HG02623 (cell line): ENCODE measurements around the gene UPP1.
"Not testable (repeated sequence)": the region's sequence is repeated elsewhere in the genome, so short reads cannot be mapped to it uniquely, and the experiment has no call there.

Experiments
- ATAC-seq: cut with Tn5 transposase; IDR thresholded peaks from one replicate; pipeline ENCODE4 v1.9.1; 2021; ENCODE audit warnings: moderate library complexity; ENCODE audit not compliant: unreplicated experiment

Gene UPP1

DNA sequence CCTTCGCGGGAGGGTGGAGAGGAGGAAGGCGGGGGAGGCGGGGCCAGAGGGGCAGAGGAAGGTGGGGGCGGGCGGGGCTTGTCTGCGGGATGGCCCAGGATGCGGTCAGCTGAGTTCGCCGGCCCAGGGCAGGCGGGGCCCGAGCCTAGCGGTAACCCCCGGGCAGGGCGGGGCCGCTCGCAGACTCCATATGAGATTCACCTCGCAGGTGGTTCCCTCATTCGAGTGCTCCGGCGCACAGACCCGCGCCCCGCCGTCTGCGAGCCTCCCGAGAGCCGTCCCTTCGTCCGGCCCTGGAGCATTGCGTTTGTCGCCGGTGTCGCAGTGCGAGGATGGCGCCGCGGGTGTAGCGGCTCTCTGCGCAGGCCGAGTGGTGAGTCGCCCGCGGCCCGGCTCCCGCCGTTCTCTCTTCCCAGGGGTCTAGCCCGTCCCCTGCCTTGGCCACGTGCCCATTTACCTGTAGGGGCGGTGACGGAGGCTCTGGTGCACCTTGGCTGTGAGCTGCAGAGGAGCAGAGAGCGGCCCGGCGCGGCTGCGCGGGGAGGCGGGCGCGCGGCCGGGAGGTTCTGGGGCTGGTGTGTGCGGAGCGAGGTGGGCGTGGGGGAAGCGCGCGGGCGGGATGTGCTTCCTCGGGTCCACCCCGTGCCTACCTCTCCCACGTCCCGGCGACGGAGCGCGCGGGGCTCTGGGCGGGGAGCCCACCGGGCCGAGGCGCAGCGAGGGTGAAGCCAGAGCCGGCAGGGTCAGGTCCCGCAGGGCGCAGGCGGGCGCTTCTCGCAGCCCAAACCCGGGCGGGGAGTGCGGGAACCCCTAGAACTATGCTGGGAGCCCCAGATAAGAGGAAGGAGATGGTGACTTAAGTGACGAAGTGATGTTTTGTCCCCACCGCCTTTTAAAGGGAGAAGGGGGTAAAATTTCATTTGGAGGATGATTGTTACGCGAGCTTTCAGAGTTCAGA, at the start of gene UPP1:
Gene UPP1 (plus strand): TSS at position 220 of the 958 bp plus-strand sequence. CDS start 5,519 bp downstream, outside the sequence.
- peak; percentile 46 for ATAC-seq

DNA sequence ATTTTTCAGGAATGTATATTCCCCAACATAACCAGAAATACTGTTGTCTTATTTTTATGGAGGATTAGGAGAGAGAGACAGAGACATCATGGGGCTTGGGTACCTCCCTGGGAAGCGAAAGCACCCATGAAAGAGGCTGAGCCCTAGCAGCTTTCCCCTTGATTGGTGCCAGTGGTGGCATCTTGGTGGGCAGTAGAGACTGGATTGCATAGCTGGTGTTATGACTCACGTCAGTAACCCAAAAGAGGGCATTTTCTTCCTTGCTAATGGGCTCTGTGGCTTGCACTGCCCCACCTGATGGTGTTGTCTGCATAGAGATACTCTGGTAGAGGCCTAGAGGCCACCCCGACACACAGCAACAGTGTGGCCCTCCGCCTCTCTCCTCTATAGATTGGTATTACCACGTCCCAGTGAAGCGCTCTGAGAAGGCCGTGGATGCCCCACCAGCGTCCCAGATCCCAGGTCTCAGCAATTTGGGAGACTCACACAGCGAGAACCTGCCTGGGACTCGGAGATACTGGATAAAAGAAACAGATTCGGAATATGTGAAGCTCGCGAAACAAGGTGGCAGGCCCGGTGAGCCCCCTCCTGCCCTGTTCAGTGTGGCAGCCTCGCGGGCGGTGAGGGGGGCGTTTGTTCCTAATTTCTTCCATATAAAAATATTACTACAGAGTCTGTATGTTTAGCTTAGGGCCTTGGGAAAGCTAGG, 48.0 kb upstream of the UPP1 start:
- no peak for ATAC-seq

DNA sequence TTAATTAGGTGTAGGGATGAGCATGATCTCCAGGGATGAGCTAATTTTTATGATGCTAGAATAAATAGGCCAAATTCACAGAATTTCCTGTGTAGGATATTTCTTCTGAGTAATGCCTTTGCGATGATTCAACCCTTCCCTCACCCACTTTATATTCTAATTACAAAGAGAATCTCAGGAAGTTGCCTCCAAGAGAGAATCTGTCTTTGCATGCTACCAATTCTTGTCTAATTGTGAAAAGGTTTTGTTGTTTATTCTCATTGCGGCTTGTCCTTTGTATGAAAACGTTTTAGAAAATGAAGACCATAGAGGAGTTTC, 47.5 kb upstream of the UPP1 start:
- no peak for ATAC-seq

DNA sequence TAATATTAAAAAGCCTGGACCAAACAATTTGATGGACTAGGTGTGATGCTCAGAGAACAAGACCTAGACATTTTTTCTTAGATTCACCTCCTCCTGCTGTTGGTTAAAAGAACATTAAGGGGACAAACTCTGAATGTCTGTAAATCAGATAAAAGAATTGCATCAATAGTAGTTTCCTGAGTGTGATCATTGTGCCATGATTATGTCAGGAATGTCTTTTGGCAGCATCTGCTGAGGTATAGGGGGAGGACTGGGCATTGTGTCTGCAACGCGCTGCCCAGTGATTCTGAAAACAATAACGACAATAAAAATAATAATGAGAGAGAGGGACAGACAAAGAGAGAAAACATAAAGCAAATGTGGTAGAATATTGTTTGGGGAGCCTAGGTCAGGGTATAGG, 46.8 kb upstream of the UPP1 start:
- no peak for ATAC-seq

DNA sequence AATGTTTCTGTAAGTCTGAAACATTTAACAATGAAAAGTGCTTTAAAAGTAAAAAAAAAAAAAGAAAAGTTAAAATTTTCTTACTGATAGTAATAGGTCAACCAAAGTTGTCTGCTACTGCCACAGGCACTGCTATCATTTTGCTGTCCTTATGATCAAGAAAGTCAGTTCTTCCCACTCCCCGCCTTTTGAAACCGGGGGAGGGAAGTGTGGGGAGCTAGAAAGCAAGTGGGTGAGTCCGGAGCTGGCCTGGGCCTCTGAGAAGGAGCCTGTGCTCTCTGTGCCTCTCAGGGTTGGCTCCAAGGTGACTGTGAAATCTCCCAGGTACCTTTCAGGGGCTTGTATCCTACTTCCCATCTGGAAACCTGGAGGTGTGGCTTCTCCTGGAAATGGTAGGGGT, 46.4 kb upstream of the UPP1 start:
- ATAC-seq = no peak

DNA sequence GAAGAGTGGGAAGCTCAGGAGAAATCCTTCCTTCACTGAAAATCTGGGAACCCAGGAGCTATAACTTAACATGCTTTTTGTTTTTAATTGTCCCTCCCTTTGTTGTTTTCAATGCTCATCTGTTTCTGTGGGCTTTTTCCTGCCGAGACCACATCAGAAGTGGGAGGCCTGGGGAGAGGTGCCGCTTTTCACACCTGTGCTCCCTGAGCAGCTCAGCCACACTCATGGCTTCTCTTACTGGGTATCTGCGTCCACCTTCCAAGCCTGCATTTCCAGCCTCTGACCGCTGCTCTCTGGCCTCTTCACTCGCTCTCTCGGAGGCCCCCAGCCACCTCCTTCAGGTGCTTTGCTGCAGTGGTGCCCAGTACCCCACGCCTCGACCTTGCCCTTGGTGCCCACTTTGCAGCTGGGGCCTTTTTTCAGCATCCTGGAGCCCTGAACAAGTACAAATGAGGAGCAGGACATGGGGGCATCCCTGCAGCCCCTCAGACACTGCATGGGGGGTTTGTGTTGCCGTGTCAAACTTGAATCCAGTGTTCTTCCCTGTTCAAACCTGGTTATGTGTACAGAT, 43.8 kb upstream of the UPP1 start:
- no peak for ATAC-seq

DNA sequence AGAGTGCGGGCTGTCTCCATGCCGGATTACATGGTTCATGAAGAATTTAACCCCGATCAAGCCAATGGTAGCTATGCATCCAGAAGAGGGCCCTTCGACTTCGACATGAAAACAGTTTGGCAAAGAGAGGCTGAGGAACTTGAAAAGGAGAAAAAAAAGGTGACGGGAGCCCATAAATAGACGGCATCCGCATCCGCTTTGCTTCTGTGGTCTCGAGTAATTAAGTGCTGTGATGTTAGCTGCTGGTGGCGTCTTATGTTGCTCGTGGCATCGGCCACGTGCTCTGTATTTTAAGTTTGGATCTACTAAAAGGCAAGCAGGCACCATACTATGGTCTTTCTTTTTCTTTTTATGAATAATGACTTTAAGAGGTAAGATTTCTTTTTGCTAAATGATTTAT, 42.6 kb upstream of the UPP1 start:
- ATAC-seq = no peak

DNA sequence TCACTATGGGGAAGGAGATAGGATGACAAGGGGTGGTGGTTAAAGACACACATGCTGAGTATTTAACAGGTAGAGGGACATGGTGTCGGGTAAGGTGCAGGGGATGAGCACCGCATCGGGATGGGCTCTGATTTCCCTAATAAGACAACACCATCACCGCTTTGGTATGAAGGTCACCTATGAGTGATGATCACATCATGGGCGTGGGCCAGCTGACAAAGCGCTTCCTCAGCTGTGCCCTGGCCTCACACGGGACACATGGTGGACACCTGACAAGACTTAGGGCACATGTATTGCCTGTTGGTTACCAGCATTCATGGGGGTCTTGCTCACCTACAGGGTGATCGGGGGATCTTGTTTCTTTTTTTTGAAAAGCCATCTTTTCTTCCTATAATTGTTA, 41.0 kb upstream of the UPP1 start:
- no peak for ATAC-seq

DNA sequence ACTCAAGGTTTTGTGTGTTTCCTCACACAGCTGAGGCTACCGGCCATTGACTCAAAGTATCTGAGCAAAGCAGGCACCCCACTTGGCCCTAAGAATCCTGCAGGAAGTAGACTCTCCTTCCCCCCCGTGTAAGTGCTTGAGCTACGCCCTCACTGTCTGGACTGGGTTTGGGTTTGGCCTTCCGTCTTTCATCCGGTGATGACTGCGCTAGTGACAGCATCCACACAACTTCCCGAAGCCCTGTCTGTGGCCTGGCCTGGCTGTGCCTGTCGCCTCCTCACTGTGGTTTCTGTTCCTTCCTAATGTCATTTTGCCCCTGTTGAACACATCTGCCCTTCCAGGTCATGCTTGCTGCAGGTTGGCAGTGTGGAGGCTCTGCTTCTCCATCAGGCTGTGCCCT, 39.2 kb upstream of the UPP1 start:
- no peak for ATAC-seq

DNA sequence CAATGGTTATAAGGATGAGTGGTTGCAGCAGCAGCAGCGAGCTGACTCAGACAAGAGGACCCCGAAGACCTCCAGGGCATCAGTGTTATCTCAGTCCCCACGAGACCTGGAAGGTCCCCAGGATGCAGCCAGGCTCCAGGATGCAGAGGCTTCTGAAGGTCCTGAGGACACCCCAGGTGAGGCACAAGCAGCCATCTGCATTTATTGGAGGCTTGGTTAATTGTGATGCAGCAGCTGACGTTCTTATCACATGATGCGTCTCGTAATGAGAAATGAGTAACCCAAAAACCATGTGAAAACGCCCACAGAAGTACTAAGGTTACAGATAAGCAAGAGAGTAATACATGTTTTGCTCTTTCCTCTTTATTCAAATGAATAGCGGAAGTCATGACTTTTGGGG, 36.3 kb upstream of the UPP1 start:
- ATAC-seq = no peak

DNA sequence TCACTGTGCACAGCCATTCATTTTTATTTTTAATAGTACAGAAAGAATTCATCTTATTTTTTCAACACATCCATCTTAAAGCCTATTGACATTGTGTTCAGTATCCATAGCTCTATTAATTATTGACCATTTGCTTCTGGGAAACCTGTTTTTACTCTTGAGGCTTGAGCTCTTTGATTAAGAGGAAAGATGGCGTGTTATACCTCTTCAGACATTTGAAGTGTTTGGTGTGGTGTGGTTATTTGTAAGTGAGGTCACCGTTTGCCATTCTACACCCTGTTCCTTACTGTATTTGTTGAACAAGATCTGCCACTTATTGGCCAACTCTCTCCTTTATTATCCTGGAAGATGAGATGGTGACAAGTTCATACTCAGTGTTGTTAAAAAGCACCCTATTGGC, 35.3 kb upstream of the UPP1 start:
- no peak for ATAC-seq

DNA sequence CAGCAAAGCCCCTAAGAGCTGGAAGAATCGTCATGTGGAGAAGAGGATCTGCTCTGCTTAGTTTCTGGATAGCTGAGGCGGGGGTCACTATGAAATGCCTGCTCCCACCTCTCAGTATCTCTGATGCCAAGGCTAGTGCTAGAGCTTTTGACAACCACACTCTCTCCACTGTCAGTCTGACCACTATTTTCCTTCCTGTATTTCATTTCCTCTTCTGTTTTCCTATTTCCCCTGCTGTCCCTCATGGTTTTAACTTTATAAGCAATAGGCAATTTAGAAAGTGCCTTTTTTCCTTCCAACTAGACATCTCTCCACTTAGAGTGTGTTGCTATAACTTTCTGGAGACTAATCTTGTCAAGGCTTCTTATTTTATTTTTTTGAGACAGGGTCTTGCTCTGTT, 30.1 kb upstream of the UPP1 start:
- no peak for ATAC-seq

DNA sequence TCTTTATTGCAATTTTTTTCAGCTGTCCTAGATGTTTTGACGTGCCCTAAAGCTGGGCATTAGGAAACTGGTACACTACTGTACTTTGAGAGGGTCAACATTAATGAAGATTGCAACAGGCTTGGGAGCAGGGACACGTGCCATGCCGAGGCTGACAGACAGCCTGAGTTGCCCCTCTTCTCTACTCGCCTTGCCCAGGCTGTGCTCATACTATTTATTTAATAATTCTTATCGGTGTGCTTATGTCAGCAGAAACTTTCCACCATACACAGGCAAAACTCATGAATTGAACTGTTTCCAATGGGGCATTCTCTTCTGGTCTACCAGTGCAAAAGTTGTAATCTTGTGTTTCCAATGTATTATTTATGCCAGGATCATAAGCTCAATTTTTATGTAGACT, 29.4 kb upstream of the UPP1 start:
- no peak for ATAC-seq

DNA sequence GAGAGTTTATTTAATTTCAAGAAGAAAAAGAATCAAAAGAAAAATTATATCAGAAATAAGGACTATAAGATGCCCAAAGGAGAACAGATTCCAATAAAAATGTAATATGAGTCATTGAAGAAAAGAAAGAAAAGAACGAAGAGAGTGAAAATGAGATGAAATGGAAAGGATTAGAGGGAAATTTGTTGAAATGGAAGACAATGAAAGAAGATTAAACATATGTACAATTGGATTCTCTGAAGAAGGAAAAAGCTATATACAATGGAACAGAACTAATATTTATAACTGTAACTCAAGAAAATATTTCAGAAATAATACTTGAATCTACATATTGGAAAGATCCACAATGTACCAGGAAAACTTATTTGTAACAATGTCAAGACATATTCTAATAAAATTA, 25.1 kb upstream of the UPP1 start:
- ATAC-seq = no peak

DNA sequence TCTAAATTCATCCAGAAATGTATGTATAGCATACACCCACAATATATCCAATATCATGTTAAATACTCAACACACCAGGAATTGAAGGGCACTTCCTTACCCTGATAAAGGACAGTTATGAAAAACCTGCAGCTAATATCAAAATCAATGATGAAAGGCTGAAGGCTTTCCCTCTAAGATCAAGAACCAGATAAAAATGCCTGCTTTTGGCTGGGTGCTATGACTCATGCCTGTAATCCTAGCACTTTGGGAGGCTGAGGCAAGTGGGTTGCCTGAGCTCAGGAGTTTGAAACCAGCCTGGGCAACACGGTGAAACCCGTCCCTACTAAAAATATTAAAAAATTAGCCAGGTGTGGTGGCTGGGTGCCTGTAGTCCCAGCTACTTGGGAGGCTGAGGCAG, 21.6 kb upstream of the UPP1 start:
- ATAC-seq = no peak

DNA sequence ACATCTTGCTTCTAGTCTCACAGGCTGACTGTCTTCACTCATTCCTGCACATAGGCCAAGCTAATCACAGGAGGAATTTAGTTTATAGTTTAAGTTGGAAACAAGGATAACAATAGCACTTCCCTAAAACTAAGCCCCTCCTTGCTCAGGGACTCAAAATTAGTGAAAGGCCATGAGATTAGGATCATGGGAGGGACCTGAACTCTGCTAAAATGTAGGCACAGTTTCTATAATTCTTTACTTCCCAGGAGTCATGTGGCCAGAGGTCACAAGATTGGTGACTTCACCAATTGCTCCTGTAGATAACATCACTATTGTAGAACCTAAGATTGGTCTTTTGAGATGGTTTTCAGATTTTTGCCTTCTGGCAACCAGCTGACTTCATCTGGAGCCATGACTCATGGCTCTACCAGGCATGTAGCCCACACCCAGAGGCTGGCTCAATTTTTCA, 14.8 kb upstream of the UPP1 start:
- no peak for ATAC-seq

DNA sequence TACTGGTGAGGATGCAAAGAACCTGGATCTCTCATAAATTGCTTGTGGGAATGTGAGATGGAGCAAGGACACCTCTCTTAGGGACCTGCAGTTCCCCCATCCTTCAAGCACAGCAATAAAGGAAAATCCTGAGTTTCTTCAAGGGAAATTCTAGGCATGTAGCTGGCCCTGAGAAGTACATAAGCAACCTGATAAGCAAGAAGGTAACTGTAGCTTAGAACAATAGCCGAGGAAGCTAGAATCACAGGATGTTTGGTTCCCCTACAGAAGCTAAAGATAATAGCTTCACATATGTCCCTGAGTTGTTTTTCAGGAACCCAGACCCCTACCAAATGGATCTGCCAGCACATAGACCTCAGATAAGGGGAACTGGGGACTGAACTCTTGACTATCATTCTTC, 11.6 kb upstream of the UPP1 start:
- no peak for ATAC-seq

DNA sequence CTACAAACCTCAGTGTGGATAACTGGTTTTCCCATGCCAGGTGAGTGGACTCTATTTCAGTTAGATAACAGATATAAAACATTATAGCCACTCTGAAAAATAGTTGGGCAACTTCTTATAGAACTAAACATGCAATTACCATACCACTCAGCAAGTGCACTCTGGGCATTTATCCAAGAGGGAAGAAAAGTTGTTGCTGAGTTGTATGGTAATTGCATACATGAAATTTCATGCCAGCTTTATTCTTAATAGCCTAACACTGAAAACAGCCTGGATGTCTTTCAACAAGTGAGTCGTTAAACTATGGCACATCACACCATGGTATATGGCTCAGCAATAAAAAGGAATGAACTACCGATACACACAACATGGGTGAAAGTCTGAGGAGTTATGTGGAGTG, 10.6 kb upstream of the UPP1 start:
- ATAC-seq = no peak

DNA sequence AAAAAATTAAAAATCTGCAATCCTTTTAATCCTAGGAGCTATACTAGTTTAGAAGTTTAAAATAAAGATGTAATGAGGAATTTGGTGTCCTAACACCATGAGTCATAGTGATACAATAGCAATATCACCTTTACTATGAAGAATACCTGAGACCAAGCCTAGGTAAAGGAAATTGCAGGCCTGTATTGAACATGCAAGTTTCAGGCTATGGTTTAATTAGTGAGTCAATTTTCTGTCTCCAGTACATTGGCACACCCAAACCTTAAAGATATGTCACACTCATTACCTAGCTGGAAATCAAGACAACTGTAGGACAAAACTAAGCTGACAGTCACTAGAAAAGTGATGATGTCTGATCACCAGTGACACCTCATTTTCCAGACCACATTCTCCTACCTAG, 6.7 kb upstream of the UPP1 start:
- ATAC-seq = not testable (repeated sequence)

DNA sequence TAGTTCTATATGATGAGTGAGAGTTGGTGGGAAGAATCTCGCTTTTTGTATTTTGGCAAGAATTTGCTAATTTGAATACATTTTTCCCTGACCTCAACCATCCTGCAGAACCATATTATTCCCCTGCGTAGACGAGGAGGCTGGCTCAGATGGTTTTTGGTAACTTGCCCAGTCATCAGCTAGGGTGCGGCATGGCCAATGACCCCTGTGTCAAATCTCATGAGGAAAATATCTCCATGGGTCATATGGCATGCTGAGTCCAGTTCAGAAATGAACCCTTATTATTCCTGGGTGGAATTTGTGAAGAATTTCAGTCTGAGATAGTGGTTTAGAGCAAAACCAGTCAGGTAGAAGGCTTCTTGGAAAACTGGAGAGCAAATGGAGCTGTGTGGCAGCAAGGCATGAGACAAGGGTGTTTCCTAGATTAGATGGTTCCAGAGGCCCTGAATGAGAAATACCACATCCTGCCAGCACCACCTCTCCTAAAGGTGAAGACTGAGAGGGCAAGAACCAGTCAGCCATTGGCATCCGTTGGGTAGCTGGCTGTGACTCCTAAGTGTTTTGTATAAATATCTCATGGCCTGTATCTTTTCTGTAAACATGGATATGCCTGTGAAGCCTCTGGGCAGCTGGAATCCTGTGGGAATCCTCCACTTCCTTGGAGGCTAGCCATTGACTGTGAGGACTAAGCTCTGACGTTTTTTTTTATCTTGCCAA, 5.8 kb upstream of the UPP1 start:
- no peak for ATAC-seq

DNA sequence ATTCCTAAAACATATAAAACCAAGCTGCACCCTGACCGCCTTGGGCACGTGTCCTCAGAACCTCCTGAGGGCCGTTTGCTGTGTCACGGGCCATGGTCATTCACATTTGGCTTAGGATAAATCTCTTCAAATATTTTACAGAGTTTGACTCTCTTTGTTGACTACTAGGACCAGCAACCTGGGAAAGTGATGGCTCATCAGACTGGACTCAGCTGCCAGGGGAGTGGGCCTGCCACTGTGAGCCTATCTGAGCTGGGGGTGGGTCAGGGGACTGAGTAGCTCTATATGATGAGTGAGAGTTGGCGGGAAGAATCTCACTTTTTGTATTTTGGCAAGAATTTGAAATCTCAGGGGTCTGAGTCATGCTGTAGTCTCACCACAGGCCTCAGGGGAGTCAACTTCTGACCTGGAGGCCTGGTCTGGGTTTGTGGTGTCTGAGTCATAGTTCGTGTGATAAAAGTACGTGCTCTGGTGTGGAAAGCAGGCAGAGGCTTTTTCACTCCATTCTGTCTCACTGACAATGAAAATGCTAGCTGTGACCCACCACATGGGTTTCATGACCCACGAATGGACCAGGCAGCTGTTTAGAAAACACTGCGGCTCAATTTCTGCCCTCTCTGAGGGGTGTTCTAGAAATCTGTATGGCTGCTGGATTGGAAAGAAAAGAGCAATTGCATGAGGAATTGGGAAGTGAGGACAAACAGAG, 4.2 kb upstream of the UPP1 start:
- ATAC-seq = peak; percentile 51
